HG02610 (cell line): ENCODE results near the gene ZSCAN21.
"Not testable (repeated sequence)": the region's sequence is repeated elsewhere in the genome, so short reads cannot be mapped to it uniquely, and the experiment has no call there.

Source experiments
- ATAC-seq: cut with Tn5 transposase; IDR thresholded peaks from one replicate; pipeline ENCODE4 v1.9.1; 2021; ENCODE audit warnings: mild to moderate bottlenecking, moderate library complexity; ENCODE audit not compliant: unreplicated experiment

Gene ZSCAN21

GRCh38 chr7:100049441-100050291 is at the start of gene ZSCAN21:
ZSCAN21 (plus strand) TSS chr7:100049774; CDS start chr7:100057007, 7,233 bp downstream.
- peak; percentile 88 for ATAC-seq

- no peak for ATAC-seq
These were observed 49.3 kb upstream of the ZSCAN21 start for GRCh38 chr7:100000239-100000638.

GRCh38 chr7:100003711-100004661 is 45.6 kb upstream of the ZSCAN21 start:
- no peak for ATAC-seq

GRCh38 chr7:100007887-100008286 is 41.7 kb upstream of the ZSCAN21 start:
- ATAC-seq = no peak

- ATAC-seq = no peak
These were observed 41.0 kb upstream of the ZSCAN21 start for GRCh38 chr7:100008525-100008924.

GRCh38 chr7:100009952-100010351 is 39.6 kb upstream of the ZSCAN21 start:
- not testable (repeated sequence) for ATAC-seq

GRCh38 chr7:100010901-100011300 is 38.7 kb upstream of the ZSCAN21 start:
- ATAC-seq = no peak

- no peak for ATAC-seq
These were observed 38.1 kb upstream of the ZSCAN21 start for GRCh38 chr7:100011516-100011915.

- not testable (repeated sequence) for ATAC-seq
These were observed 36.9 kb upstream of the ZSCAN21 start for GRCh38 chr7:100012385-100013327.

- no peak for ATAC-seq
These were observed 36.3 kb upstream of the ZSCAN21 start for GRCh38 chr7:100013328-100013676.

- ATAC-seq = peak; percentile 97
These were observed 34.1 kb upstream of the ZSCAN21 start, which contains the start of gene ZKSCAN1 for GRCh38 chr7:100015232-100016214. ZKSCAN1 (plus strand) TSS chr7:100015596; CDS start chr7:100023507, 7,911 bp downstream.

GRCh38 chr7:100016215-100016901 is 33.2 kb upstream of the ZSCAN21 start:
- ATAC-seq = no peak

GRCh38 chr7:100017300-100017699 is 32.3 kb upstream of the ZSCAN21 start:
- ATAC-seq = no peak

GRCh38 chr7:100017875-100018274 is 31.7 kb upstream of the ZSCAN21 start:
- no peak for ATAC-seq

GRCh38 chr7:100019908-100020307 is 29.7 kb upstream of the ZSCAN21 start:
- ATAC-seq = no peak

- no peak for ATAC-seq
These were observed 28.3 kb upstream of the ZSCAN21 start for GRCh38 chr7:100021297-100021696.

- no peak for ATAC-seq
These were observed 27.0 kb upstream of the ZSCAN21 start for GRCh38 chr7:100022621-100023020.

- no peak for ATAC-seq
These were observed 26.0 kb upstream of the ZSCAN21 start for GRCh38 chr7:100023526-100023925.
